Measurements from ENCODE around the gene EHBP1L1.

The EHBP1L1 gene

DNA sequence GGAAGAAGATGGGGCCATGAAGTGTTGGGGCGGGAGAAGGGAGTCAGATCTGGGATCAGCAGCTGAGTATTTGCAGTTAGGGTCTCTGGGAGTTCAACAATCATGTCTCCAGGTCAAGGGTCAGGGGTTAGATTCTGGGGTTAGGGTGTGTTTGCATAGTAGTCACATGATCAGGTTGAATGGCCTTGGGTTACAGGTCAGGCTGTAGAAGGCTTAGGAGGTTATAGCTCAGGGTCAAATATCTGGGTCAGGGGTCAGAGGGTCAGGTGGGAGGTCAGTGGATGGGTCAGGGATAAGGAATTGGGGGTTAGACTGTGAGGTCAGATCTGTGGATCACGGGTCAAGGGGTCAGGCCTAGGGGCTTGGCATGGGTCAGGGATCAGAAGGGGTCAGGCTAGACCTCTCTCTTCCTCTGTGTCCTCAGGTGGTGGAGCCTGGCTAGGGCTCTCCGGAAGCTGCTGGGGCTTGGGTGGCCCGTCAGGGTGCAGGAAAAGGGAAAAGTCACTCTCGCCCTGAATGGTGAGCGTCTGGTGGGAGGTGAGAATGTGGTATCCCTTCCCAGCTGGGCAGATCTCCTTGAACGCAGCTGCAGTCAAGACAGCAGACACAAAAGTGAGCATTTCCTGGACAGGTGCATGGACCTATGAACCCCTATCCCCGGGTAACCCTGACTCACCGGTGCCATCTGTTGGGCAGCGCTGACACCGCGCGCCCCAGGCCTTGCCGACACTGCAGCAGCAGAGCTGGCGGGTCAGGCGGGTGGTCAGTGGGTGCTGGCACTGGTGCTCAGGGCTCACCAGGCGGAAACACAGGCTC lies 24.1 kb upstream of the EHBP1L1 start (continued):
- TF ChIP-seq EGR2 (tag by site-specific recombination; IDR thresholded peaks at IDR 0.05; ENCODE audit: low read depth) (no peak), ZNF335 (tag by site-specific recombination; conservative IDR thresholded peaks at IDR 0.05) (no peak), ZNF473 (tag by site-specific recombination; IDR thresholded peaks at IDR 0.05) (no peak), ZNF596 (tag by site-specific recombination; IDR thresholded peaks at IDR 0.05) (peak; percentile 73), SALL2 (tag by site-specific recombination; IDR thresholded peaks at IDR 0.05; ENCODE audit: borderline replicate concordance) (no peak), ZBTB7A (tag by site-specific recombination; IDR thresholded peaks at IDR 0.05; ENCODE audit: low read depth) (peak; percentile 96), ZNF830 (tag by site-specific recombination; IDR thresholded peaks at IDR 0.05; ENCODE audit: low read depth) (no peak), ZNF514 (tag by site-specific recombination; IDR thresholded peaks at IDR 0.05) (no peak)
- TF ChIP-seq, protein P1, sequence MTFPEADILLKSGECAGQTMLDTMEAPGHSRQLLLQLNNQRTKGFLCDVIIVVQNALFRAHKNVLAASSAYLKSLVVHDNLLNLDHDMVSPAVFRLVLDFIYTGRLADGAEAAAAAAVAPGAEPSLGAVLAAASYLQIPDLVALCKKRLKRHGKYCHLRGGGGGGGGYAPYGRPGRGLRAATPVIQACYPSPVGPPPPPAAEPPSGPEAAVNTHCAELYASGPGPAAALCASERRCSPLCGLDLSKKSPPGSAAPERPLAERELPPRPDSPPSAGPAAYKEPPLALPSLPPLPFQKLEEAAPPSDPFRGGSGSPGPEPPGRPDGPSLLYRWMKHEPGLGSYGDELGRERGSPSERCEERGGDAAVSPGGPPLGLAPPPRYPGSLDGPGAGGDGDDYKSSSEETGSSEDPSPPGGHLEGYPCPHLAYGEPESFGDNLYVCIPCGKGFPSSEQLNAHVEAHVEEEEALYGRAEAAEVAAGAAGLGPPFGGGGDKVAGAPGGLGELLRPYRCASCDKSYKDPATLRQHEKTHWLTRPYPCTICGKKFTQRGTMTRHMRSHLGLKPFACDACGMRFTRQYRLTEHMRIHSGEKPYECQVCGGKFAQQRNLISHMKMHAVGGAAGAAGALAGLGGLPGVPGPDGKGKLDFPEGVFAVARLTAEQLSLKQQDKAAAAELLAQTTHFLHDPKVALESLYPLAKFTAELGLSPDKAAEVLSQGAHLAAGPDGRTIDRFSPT (tag by site-specific recombination; IDR thresholded peaks at IDR 0.05) = 0 out of 2 replicates have a peak, but pooled peaks have one; percentile 58
- TF ChIP-seq, protein P2, sequence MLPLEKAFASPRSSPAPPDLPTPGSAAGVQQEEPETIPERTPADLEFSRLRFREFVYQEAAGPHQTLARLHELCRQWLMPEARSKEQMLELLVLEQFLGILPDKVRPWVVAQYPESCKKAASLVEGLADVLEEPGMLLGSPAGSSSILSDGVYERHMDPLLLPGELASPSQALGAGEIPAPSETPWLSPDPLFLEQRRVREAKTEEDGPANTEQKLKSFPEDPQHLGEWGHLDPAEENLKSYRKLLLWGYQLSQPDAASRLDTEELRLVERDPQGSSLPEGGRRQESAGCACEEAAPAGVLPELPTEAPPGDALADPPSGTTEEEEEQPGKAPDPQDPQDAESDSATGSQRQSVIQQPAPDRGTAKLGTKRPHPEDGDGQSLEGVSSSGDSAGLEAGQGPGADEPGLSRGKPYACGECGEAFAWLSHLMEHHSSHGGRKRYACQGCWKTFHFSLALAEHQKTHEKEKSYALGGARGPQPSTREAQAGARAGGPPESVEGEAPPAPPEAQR (tag by site-specific recombination; IDR thresholded peaks at IDR 0.05) = no peak

DNA sequence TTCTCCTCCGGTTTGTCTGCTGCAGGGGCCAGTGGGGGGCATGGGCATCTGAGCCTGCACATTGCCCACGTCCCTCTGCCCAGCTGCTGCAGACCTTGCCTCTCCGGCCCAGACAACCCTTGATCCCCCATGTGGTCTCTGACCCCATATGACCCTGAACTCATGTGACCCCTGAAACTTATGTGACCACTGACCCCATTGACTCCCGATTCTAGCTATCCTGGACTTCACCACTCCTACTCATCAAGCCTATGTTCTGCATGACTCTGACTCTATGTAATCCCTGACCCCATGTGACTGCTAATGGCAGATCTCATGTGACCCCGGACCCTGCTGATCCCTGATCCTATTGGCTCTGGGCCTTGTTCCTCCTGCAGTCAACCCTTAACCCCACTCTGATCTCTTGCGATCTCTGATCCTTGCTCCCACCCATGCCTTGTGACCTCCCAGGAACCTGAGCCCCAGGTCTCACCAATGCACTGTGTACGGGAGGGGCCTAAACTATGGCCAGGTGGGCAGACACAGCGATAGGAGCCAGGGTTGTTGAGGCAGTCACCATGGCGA lies 23.4 kb upstream of the EHBP1L1 start:
- TF ChIP-seq BCL11A (tag by site-specific recombination; IDR thresholded peaks at IDR 0.05; ENCODE audit: low read depth) (peak; percentile 68), SP2 (tag by site-specific recombination; IDR thresholded peaks at IDR 0.05) (no peak), ZBTB7A (tag by site-specific recombination; IDR thresholded peaks at IDR 0.05; ENCODE audit: low read depth) (peak; percentile 14; the same call in 1 of the 2 replicates), ZNF140 (tag by site-specific recombination; IDR thresholded peaks at IDR 0.05) (no peak), BCL11B (tag by site-specific recombination; IDR thresholded peaks at IDR 0.05; ENCODE audit: low read depth) (peak; percentile 91), GLIS2 (tag by site-specific recombination; IDR thresholded peaks at IDR 0.05) (0 out of 2 replicates have a peak, but pooled peaks have one; percentile 12)
- H3K4me3 ChIP-seq (ENCODE audit: low read depth, low read length) = no peak overlapping the region
- H3K27ac ChIP-seq (ENCODE audit: extremely low read depth, low read depth, low read length) = no peak overlapping the region
- ChIA-PET CTCF (interaction anchor here (0.6 to 4.3 kb wide), 17 partner anchors 8 to 880 kb away, joined by 3 to 53 read pairs (median 4); partner anchors contain the start of gene ZNRD2), POLR2A (interaction anchor here (0.5 to 2.1 kb wide), 5 partner anchors 12 to 53 kb away, joined by 3 to 9 read pairs (median 3); partner anchors contain the start of genes MALAT1 and SCYL1)
- no peaks in the 10 kb centered on the region for H3K9me3 ChIP-seq (ENCODE audit: control insufficient read depth, insufficient read depth, low read depth, low read length)
- no peaks in the 10 kb centered on the region; the same call in 1 of the 2 replicates for H3K4me1 ChIP-seq (ENCODE audit: control insufficient read depth, insufficient read depth, low read length)
- H3K36me3 ChIP-seq (ENCODE audit: control insufficient read depth in 2 of 2, insufficient read depth in 1 of 2, low read length in 2 of 2) = peaks cover 5 to 51% of the 10 kb centered on the region in 2 experiments; a peak in 2 of 3 replicates

DNA sequence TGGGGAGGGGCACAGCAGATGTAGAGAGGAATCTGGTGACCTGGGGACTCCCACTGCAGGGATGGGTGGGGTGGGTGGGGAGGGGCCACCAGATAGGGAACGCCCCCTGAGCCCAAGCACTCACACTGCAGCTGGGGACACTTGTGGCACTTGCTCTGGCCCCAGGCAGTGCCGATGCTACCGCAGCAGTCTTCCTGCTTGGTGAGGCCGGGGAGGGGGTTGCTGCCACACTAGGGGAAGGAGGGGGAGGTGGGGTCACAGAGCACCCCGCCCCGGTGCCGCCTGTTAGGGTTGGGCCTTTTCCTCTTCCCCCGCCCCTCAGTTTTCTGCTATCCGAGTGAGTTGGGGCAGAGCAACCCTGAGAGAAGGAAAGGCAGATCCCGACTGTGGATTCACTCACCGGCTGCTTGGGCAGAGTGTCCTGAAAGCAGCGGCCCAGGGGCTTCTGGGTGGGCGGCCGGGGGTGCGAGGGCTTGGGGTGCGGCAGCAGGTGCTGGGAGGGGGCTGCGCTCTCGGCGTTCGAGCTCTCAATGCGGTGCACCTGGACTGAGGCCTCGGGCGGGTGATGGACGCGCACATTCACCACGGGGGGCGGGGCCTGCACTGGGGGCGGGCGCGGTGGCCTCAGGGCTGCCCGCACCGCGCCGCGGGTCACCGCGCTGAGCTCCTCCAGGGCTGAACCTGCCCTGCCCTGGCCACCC lies 22.4 kb upstream of the EHBP1L1 start:
- ChIA-PET POLR2A (interaction anchor here (2.1 kb wide), 1 partner anchor 13 kb away, joined by 7 read pairs; no protein-coding TSS in a partner anchor), CTCF (interaction anchor here (4.3 kb wide), 1 partner anchor 12 kb away, joined by 53 read pairs; no protein-coding TSS in a partner anchor)
- Histone ChIP-seq H3K27ac (ENCODE audit: extremely low read depth, low read depth, low read length) (no peak overlapping the region), H3K36me3 (ENCODE audit: control insufficient read depth in 2 of 2, insufficient read depth in 1 of 2, low read length in 2 of 2) (peaks cover 5 to 41% of the 10 kb centered on the region in 2 experiments; a peak in 2 of 3 replicates), H3K4me3 (ENCODE audit: low read depth, low read length) (no peak overlapping the region), H3K9me3 (ENCODE audit: control insufficient read depth, insufficient read depth, low read depth, low read length) (no peaks in the 10 kb centered on the region), H3K4me1 (ENCODE audit: control insufficient read depth, insufficient read depth, low read length) (no peaks in the 10 kb centered on the region; the same call in 1 of the 2 replicates)
- TF ChIP-seq ZNF324 (tag by site-specific recombination; IDR thresholded peaks at IDR 0.05) (no peak), SP2 (tag by site-specific recombination; IDR thresholded peaks at IDR 0.05) (peak; percentile 54), ZNF600 (tag by site-specific recombination; IDR thresholded peaks at IDR 0.05) (peak; percentile 45; the same call in 1 of the 2 replicates), ZNF146 (tag by site-specific recombination; IDR thresholded peaks at IDR 0.05) (no peak)
- TF ChIP-seq, protein P3, sequence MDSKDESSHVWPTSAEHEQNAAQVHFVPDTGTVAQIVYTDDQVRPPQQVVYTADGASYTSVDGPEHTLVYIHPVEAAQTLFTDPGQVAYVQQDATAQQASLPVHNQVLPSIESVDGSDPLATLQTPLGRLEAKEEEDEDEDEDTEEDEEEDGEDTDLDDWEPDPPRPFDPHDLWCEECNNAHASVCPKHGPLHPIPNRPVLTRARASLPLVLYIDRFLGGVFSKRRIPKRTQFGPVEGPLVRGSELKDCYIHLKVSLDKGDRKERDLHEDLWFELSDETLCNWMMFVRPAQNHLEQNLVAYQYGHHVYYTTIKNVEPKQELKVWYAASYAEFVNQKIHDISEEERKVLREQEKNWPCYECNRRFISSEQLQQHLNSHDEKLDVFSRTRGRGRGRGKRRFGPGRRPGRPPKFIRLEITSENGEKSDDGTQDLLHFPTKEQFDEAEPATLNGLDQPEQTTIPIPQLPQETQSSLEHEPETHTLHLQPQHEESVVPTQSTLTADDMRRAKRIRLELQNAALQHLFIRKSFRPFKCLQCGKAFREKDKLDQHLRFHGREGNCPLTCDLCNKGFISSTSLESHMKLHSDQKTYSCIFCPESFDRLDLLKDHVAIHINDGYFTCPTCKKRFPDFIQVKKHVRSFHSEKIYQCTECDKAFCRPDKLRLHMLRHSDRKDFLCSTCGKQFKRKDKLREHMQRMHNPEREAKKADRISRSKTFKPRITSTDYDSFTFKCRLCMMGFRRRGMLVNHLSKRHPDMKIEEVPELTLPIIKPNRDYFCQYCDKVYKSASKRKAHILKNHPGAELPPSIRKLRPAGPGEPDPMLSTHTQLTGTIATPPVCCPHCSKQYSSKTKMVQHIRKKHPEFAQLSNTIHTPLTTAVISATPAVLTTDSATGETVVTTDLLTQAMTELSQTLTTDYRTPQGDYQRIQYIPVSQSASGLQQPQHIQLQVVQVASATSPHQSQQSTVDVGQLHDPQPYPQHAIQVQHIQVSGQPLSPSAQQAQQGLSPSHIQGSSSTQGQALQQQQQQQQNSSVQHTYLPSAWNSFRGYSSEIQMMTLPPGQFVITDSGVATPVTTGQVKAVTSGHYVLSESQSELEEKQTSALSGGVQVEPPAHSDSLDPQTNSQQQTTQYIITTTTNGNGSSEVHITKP (tag by site-specific recombination; IDR thresholded peaks at IDR 0.05) = peak; percentile 26; the same call in 1 of the 2 replicates
- TF ChIP-seq, protein P4, sequence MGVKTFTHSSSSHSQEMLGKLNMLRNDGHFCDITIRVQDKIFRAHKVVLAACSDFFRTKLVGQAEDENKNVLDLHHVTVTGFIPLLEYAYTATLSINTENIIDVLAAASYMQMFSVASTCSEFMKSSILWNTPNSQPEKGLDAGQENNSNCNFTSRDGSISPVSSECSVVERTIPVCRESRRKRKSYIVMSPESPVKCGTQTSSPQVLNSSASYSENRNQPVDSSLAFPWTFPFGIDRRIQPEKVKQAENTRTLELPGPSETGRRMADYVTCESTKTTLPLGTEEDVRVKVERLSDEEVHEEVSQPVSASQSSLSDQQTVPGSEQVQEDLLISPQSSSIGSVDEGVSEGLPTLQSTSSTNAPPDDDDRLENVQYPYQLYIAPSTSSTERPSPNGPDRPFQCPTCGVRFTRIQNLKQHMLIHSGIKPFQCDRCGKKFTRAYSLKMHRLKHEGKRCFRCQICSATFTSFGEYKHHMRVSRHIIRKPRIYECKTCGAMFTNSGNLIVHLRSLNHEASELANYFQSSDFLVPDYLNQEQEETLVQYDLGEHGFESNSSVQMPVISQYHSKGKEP (tag by site-specific recombination; IDR thresholded peaks at IDR 0.05) = 0 out of 2 replicates have a peak, but pooled peaks have one; percentile 34
